IMR-90 (cell line): ENCODE measurements around the gene OR13A1. TPM values are rescaled to one million over a fixed set of nuclear protein-coding genes. Genes with fewer than 3 reads are reported as not detected.

Experiments
- ATAC-seq: fragments of 200-7000 bp; cut with Tn5 transposase; 2 replicates; pipeline ENCODE4 v1.9.1; 2020; ENCODE audit warnings: low read depth, mild to moderate bottlenecking, moderate library complexity
- BruUV-seq: library from RNA; stranded (reverse); fragments of 400-500 nt; replicated peaks from 2 replicates; lab custom pipeline; 2021; lab: Mats Ljungman, UMichigan
- CTCF ChIA-PET: fragments of 300-600 bp; formaldehyde crosslinking; extraction: SDS; loops from one replicate; lab custom pipeline; 2021; ENCODE audit warnings: antibody characterized with exemption; lab: Yijun Ruan, JAX
- POLR2A ChIA-PET: fragments of 300-600 bp; sonication (Branson Sonifier 250); formaldehyde crosslinking; loops from one replicate; lab custom pipeline; 2022; ENCODE audit warnings: antibody characterized with exemption; ENCODE audit not compliant: unreplicated experiment; lab: Charles Lee
- DNase-seq: peaks from one replicate; pipeline ENCODE4 v3.0.0; 2013
- H2AFZ ChIP-seq: replicated peaks from 2 replicates; pipeline ENCODE3; 2013; ENCODE audit warnings: low read length, mild to moderate bottlenecking; ENCODE audit not compliant: poor library complexity
- H2AK5ac ChIP-seq: 2 replicates; pipeline ENCODE4 v1.6.1; 2013; ENCODE audit warnings: low read depth, low read length, inconsistent platforms
- H2AK9ac ChIP-seq: replicated peaks from 2 replicates; pipeline ENCODE3; 2013; ENCODE audit warnings: mild to moderate bottlenecking, low read depth, low read length, moderate library complexity; ENCODE audit not compliant: poor library complexity
- H2BK120ac ChIP-seq: 2 replicates; pipeline ENCODE4 v1.6.1; 2013; ENCODE audit warnings: low read depth, low read length, inconsistent platforms
- H2BK15ac ChIP-seq: 3 replicates; pipeline ENCODE4 v1.6.1; 2013; ENCODE audit warnings: low read depth, low read length, inconsistent platforms
- H2BK20ac ChIP-seq: 2 replicates; pipeline ENCODE4 v1.6.1; 2013; ENCODE audit warnings: low read depth, mild to moderate bottlenecking, inconsistent platforms, low read length, moderate library complexity
- H2BK5ac ChIP-seq: 2 replicates; pipeline ENCODE4 v1.6.1; 2013; ENCODE audit warnings: mild to moderate bottlenecking, low read depth, low read length, inconsistent platforms; ENCODE audit not compliant: poor library complexity, severe bottlenecking
- H3K14ac ChIP-seq: replicated peaks from 2 replicates; pipeline ENCODE4 v1.6.1; 2013; ENCODE audit warnings: low read depth, low read length, inconsistent platforms
- H3K18ac ChIP-seq: 2 replicates; pipeline ENCODE4 v1.6.1; 2013; ENCODE audit warnings: low read depth, low read length, control low read depth
- H3K23ac ChIP-seq: 2 replicates; pipeline ENCODE4 v1.6.1; 2013; ENCODE audit warnings: low read depth, low read length, inconsistent platforms
- H3K27ac ChIP-seq: 2 replicates; pipeline ENCODE4 v1.5.1; 2013; ENCODE audit warnings: mild to moderate bottlenecking, control low read depth, low read length; ENCODE audit not compliant: insufficient read depth
- H3K27me3 ChIP-seq: 2 replicates; pipeline ENCODE4 v1.6.1; 2013; ENCODE audit warnings: low read length; ENCODE audit not compliant: control insufficient read depth, insufficient read depth
- H3K36me3 ChIP-seq: 2 replicates; pipeline ENCODE4 v1.6.1; 2013; ENCODE audit warnings: low read length, mixed read lengths; ENCODE audit not compliant: control insufficient read depth, insufficient read depth
- H3K4ac ChIP-seq: 2 replicates; pipeline ENCODE4 v1.6.1; 2013; ENCODE audit warnings: low read depth, low read length, inconsistent platforms
- H3K4me1 ChIP-seq: 2 replicates; pipeline ENCODE4 v1.6.1; 2013; ENCODE audit warnings: low read length, mixed read lengths; ENCODE audit not compliant: control insufficient read depth, insufficient read depth
- H3K4me2 ChIP-seq: 2 replicates; pipeline ENCODE4 v1.6.1; 2013; ENCODE audit warnings: low read depth, mild to moderate bottlenecking, control low read depth, low read length, moderate library complexity
- H3K4me3 ChIP-seq: 2 replicates; pipeline ENCODE4 v1.5.1; 2013; ENCODE audit warnings: low read depth, mild to moderate bottlenecking, control low read depth, low read length, moderate library complexity; ENCODE audit not compliant: insufficient read depth
- H3K56ac ChIP-seq: 2 replicates; pipeline ENCODE4 v1.6.1; 2013; ENCODE audit warnings: low read length, inconsistent platforms; ENCODE audit not compliant: insufficient read depth; ENCODE audit errors: extremely low read depth
- H3K79me1 ChIP-seq, 2 experiments: 2 replicates each; pipeline ENCODE4 v1.6.1; 2013; ENCODE audit warnings: low read length in 2 of 2, inconsistent platforms in 1 of 2, low read depth in 1 of 2
- H3K9ac ChIP-seq: 2 replicates; pipeline ENCODE4 v1.6.1; 2013; ENCODE audit warnings: low read depth, low read length, control low read depth
- H3K9me1 ChIP-seq: 2 replicates; pipeline ENCODE4 v1.6.1; 2013; ENCODE audit warnings: low read length, inconsistent platforms; ENCODE audit not compliant: insufficient read depth
- H3K9me3 ChIP-seq: 2 replicates; pipeline ENCODE4 v1.6.1; 2013; ENCODE audit warnings: low read length; ENCODE audit not compliant: control insufficient read depth, insufficient read depth
- H4K20me1 ChIP-seq: 2 replicates; pipeline ENCODE4 v1.6.1; 2013; ENCODE audit warnings: low read length, inconsistent platforms; ENCODE audit not compliant: insufficient read depth
- H4K5ac ChIP-seq: 2 replicates; pipeline ENCODE4 v1.6.1; 2013; ENCODE audit warnings: mild to moderate bottlenecking, low read depth, low read length, control low read depth
- H4K8ac ChIP-seq, 2 experiments: 2 replicates each; pipeline ENCODE4 v1.6.1; 2013; ENCODE audit warnings: low read depth in 2 of 2, low read length in 2 of 2, control low read depth in 1 of 2, inconsistent platforms in 1 of 2
- H4K91ac ChIP-seq: 2 replicates; pipeline ENCODE4 v1.6.1; 2013; ENCODE audit warnings: low read depth, low read length, inconsistent platforms; ENCODE audit not compliant: insufficient read depth
- BHLHE40 ChIP-seq: fragments of 150-350 bp; IDR thresholded peaks from 2 replicates; pipeline ENCODE4 v1.6.1; 2016; ENCODE audit warnings: mild to moderate bottlenecking, low read depth, low read length
- CEBPB ChIP-seq: IDR thresholded peaks from 2 replicates; pipeline ENCODE4 v1.6.1; 2012; ENCODE audit warnings: low read depth, low read length, improper control_type of control experiment
- CTCF ChIP-seq: conservative IDR thresholded peaks from 2 replicates; pipeline ENCODE4 v1.5.1; 2012; ENCODE audit warnings: mild to moderate bottlenecking, low read depth, low read length, improper control_type of control experiment
- ELK1 ChIP-seq: fragments of 150-350 bp; IDR thresholded peaks from 2 replicates; pipeline ENCODE4 v1.6.1; 2016; ENCODE audit warnings: low read depth, mild to moderate bottlenecking, low read length, moderate library complexity, borderline replicate concordance
- FOS ChIP-seq: fragments of 150-350 bp; IDR thresholded peaks from 2 replicates; pipeline ENCODE4 v1.6.1; 2016; ENCODE audit warnings: low read depth, low read length
- MAFK ChIP-seq: IDR thresholded peaks from 2 replicates; pipeline ENCODE4 v1.6.1; 2012; ENCODE audit warnings: low read depth, low read length, improper control_type of control experiment
- MAZ ChIP-seq: IDR thresholded peaks from 2 replicates; pipeline ENCODE4 v1.6.1; 2012; ENCODE audit warnings: low read depth, mild to moderate bottlenecking, low read length, improper control_type of control experiment, moderate library complexity, borderline replicate concordance
- MXI1 ChIP-seq: IDR thresholded peaks from 2 replicates; pipeline ENCODE4 v1.6.1; 2012; ENCODE audit warnings: low read depth, mild to moderate bottlenecking, low read length, moderate library complexity, borderline replicate concordance
- NFE2L2 ChIP-seq: fragments of 150-350 bp; IDR thresholded peaks from 2 replicates; pipeline ENCODE4 v1.6.1; 2016; ENCODE audit warnings: low read depth, mild to moderate bottlenecking, low read length
- POLR2A ChIP-seq: IDR thresholded peaks from 2 replicates; pipeline ENCODE4 v1.6.1; 2012; ENCODE audit warnings: mild to moderate bottlenecking, low read depth, low read length
- RAD21 ChIP-seq: IDR thresholded peaks from 2 replicates; pipeline ENCODE4 v1.6.1; 2012; ENCODE audit warnings: low read length, improper control_type of control experiment
- RCOR1 ChIP-seq: IDR thresholded peaks from 2 replicates; pipeline ENCODE4 v1.6.1; 2012; ENCODE audit warnings: mild to moderate bottlenecking, low read length, improper control_type of control experiment; ENCODE audit not compliant: insufficient replicate concordance
- RFX5 ChIP-seq: IDR thresholded peaks from 2 replicates; pipeline ENCODE4 v1.8.0; 2012; ENCODE audit warnings: low read depth, mild to moderate bottlenecking, low read length, moderate library complexity
- SMC3 ChIP-seq: fragments of 150-350 bp; IDR thresholded peaks from 2 replicates; pipeline ENCODE4 v1.6.1; 2016; ENCODE audit warnings: low read depth, mild to moderate bottlenecking, antibody characterized with exemption, low read length, moderate library complexity
- USF2 ChIP-seq: fragments of 150-350 bp; IDR thresholded peaks from 2 replicates; pipeline ENCODE4 v1.6.1; 2017; ENCODE audit warnings: mild to moderate bottlenecking, antibody characterized with exemption, low read length, low read depth
- WGBS, 2 experiments: methylation state at CpG; one replicate each; pipeline versions ENCODE4 v1.1.5 to v1.1.7; 2013; ENCODE audit warnings: missing lambda C conversion rate in 2 of 2; ENCODE audit not compliant: insufficient read length in 1 of 2; ENCODE audit errors: extremely low coverage in 2 of 2; 5-methylcytosine and 5-hydroxymethylcytosine counted together
- dilution Hi-C: fragments of 300-500 bp; cut with HindIII; formaldehyde crosslinking; loops from one replicate; pipeline ENCODE4 v1.14.3; 2018; ENCODE audit warnings: low sequenced_read_pairs; ENCODE audit not compliant: unreplicated experiment
- in situ Hi-C: fragments of 300-500 bp; cut with MboI; formaldehyde crosslinking; loops from 3 replicates; pipeline ENCODE4 v1.14.3; 2019; ENCODE audit warnings: low sequenced_read_pairs, inconsistent platforms, mixed read lengths
- intact Hi-C: fragments of 100-400 bp; cut with micrococcal nuclease; formaldehyde crosslinking; loops from 2 replicates; pipeline ENCODE4 v1.10.0; 2022
- polyA plus RNA-seq, 3 experiments: library from polyadenylated mRNA; depleted of rRNA; stranded (reverse); fragments of >200 nt; gene quantifications; 2 replicates each; pipeline ENCODE4 v1.2.3, GENCODE V29; 2012; ENCODE audit warnings: low replicate concordance in 1 of 3
- total RNA-seq: library from RNA; depleted of rRNA; stranded (reverse); fragments of >200 nt; gene quantifications from 2 replicates; pipeline ENCODE4 v1.2.3, GENCODE V29; 2012

Gene OR13A1
- total and polyA plus RNA-seq, 2 of the 4 experiments (the other 2 are of a cell fraction): not detected

- Histone ChIP-seq H3K4me3 (no peak overlapping the region), H3K56ac (no peak overlapping the region), H2AFZ (no peak overlapping the region), H2BK5ac (no peak overlapping the region), H3K27ac (no peak overlapping the region), H2BK120ac (no peak overlapping the region), H3K14ac (no peak overlapping the region), H3K36me3 (no peaks in the 10 kb centered on the region), H3K4me1 (no peaks in the 10 kb centered on the region), H2AK5ac (no peak overlapping the region), H2AK9ac (no peak overlapping the region), H4K5ac (no peak overlapping the region), H3K27me3 (no peaks in the 10 kb centered on the region), H4K8ac (no peak overlapping the region), H3K9me3 (no peaks in the 10 kb centered on the region), H3K4me2 (no peak overlapping the region), H4K20me1 (no peaks in the 10 kb centered on the region), H3K4ac (no peak overlapping the region), H3K9ac (no peak overlapping the region), H4K91ac (no peak overlapping the region), H3K9me1 (no peaks in the 10 kb centered on the region), H3K23ac (no peak overlapping the region), H2BK15ac (no peak overlapping the region), H3K79me1 (no peaks in the 10 kb centered on the region), H3K18ac (no peak overlapping the region), H2BK20ac (no peak overlapping the region)
- TF ChIP-seq RFX5 (no peak), ELK1 (no peak), MAZ (no peak), FOS (no peak), SMC3 (no peak), MXI1 (no peak), USF2 (no peak), POLR2A (no peak), RAD21 (no peak), CEBPB (no peak), MAFK (no peak), NFE2L2 (no peak), RCOR1 (no peak), CTCF (no peak), BHLHE40 (no peak)
- ATAC-seq (no peak), DNase-seq (no peak)
- intact Hi-C loops (no loop called here), in situ Hi-C loops (no loop called here), dilution Hi-C loops (no loop called here)
- ChIA-PET POLR2A (no interaction called here), CTCF (no interaction called here)
- WGBS, 2 experiments: no CpG with 5 or more reads among the region's 2 CpGs
- no TSS peak for BruUV-seq
Observed at GRCh38 chr10:45261946-45262345, 53.5 kb downstream of the OR13A1 start.
